Gastrocnemius medialis (tissue), 4 donors: Measurements from ENCODE around the gene AP1S2. TPM values are rescaled to one million over a fixed set of nuclear protein-coding genes. Genes with fewer than 3 reads are reported as not detected.

Experiments used
- ATAC-seq, 2 donors: fragments of 150-250 bp; one replicate each; pipeline ENCODE4 v1.9.1; 2016
- DNase-seq, 2 donors: peaks; one replicate each; pipeline ENCODE4 v3.0.0-alpha.2; 2019
- H3K27ac ChIP-seq, 4 donors: fragments of 200-600 bp; sonication (generic); 1 replicate in 1 of 4; 2 replicates in 3 of 4; pipeline ENCODE4 v1.5.1; 2016 to 2018; ENCODE audit warnings: mild to moderate bottlenecking in 2 of 4, moderate library complexity in 1 of 4
- H3K27me3 ChIP-seq, 3 donors: fragments of 200-600 bp; sonication (generic) in 2 of 3; 1 replicate in 1 of 3; 2 replicates in 2 of 3; pipeline versions ENCODE4 v1.5.1 to v1.6.0; 2016 to 2019; ENCODE audit warnings: mild to moderate bottlenecking in 1 of 3, moderate library complexity in 1 of 3
- H3K36me3 ChIP-seq, 2 donors: fragments of 200-600 bp; sonication (generic) in 1 of 2; one replicate each; pipeline ENCODE4 v1.5.1; 2017 to 2018
- H3K4me1 ChIP-seq, 2 donors: fragments of 200-600 bp; sonication (generic) in 1 of 2; one replicate each; pipeline ENCODE4 v1.5.1; 2016 to 2017; ENCODE audit warnings: mild to moderate bottlenecking in 2 of 2
- H3K4me3 ChIP-seq, 4 donors: fragments of 200-600 bp; sonication (generic) in 3 of 4; 1 replicate in 1 of 4; 2 replicates in 3 of 4; pipeline ENCODE4 v1.5.1; 2016 to 2019; ENCODE audit warnings: mild to moderate bottlenecking in 2 of 4
- H3K9me3 ChIP-seq, 3 donors: fragments of 200-600 bp; sonication (generic) in 2 of 3; 1 replicate in 1 of 3; 2 replicates in 2 of 3; pipeline ENCODE4 v1.5.1; 2016 to 2019
- POLR2A ChIP-seq, 2 donors: fragments of 450-650 bp; IDR thresholded peaks; one replicate each; pipeline ENCODE4 v1.6.1; 2017; ENCODE audit warnings: antibody characterized with exemption in 2 of 2, mild to moderate bottlenecking in 2 of 2, moderate library complexity in 2 of 2
- in situ Hi-C, 4 donors: fragments of 200-750 bp; cut with MboI; loops; one replicate each; pipeline versions ENCODE4 v1.15.0 to v1.8.0; 2017; ENCODE audit warnings: low sequenced_read_pairs in 4 of 4
- intact Hi-C: fragments of 100-400 bp; cut with DNase I; formaldehyde crosslinking; loops from one replicate; pipeline ENCODE4 v1.15.1; 2023; ENCODE audit warnings: low total_unique reads
- total RNA-seq, 4 donors: library from RNA; depleted of rRNA; stranded (reverse); fragments of >200 nt; gene quantifications; one replicate each; pipeline versions ENCODE4 v1.1.0 to v1.2.3, GENCODE V29; 2016
- TF ChIP-seq, protein P1 (sequence below), 5 experiments: fragments of 450-650 bp in 3 of 5; fragments of 200-600 bp in 2 of 5; sonication (generic) in 2 of 5; IDR thresholded peaks in 4 of 5; conservative IDR thresholded peaks in 1 of 5; 1 replicate in 4 of 5; 2 replicates in 1 of 5; pipeline ENCODE4 v1.5.1; 2016 to 2019; ENCODE audit warnings: antibody characterized with exemption in 5 of 5, mild to moderate bottlenecking in 3 of 5, moderate library complexity in 3 of 5

The AP1S2 gene
- total RNA-seq, 4 donors from 2014 or later, result 79.8 to 155 (median 122) TPM

DNA sequence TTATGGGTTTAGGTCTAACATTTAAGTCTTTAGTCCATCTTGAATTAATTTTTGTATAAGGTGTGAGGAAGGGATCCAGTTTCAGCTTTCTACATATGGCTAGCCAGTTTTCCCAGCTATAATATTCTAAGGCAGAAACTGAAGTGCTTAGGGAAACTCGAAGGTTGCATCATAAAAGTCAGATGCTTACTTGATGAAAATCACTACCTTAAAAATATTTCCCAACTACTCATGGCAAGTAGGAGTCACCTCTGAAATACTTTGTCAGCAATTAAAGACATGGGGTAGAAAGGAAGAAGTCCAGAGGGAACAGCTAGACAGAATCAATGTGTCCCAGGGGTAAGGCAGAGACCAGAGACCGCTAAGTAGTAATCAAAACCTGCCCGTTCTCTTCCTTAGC is 6.3 kb upstream of the AP1S2 start:
- DNase-seq (no peak), ATAC-seq (no peak)
- in situ Hi-C loops (no loop called here), intact Hi-C loops (no loop called here)
- no peak for TF ChIP-seq POLR2A (IDR thresholded peaks at IDR 0.05)
- TF ChIP-seq, protein P1, sequence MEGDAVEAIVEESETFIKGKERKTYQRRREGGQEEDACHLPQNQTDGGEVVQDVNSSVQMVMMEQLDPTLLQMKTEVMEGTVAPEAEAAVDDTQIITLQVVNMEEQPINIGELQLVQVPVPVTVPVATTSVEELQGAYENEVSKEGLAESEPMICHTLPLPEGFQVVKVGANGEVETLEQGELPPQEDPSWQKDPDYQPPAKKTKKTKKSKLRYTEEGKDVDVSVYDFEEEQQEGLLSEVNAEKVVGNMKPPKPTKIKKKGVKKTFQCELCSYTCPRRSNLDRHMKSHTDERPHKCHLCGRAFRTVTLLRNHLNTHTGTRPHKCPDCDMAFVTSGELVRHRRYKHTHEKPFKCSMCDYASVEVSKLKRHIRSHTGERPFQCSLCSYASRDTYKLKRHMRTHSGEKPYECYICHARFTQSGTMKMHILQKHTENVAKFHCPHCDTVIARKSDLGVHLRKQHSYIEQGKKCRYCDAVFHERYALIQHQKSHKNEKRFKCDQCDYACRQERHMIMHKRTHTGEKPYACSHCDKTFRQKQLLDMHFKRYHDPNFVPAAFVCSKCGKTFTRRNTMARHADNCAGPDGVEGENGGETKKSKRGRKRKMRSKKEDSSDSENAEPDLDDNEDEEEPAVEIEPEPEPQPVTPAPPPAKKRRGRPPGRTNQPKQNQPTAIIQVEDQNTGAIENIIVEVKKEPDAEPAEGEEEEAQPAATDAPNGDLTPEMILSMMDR (IDR thresholded peaks at IDR 0.05 in 4 of 5, conservative IDR thresholded peaks at IDR 0.05 in 1 of 5), result no peak
- Histone ChIP-seq H3K4me3 (no peak overlapping the region), H3K27me3 (peaks cover 0 to 2% (median 0%) of the 10 kb centered on the region in 3 donors), H3K36me3 (no peaks in the 10 kb centered on the region), H3K4me1 (peaks cover 7 to 10% of the 10 kb centered on the region in 2 donors), H3K9me3 (no peaks in the 10 kb centered on the region), H3K27ac (no peak overlapping the region)

DNA sequence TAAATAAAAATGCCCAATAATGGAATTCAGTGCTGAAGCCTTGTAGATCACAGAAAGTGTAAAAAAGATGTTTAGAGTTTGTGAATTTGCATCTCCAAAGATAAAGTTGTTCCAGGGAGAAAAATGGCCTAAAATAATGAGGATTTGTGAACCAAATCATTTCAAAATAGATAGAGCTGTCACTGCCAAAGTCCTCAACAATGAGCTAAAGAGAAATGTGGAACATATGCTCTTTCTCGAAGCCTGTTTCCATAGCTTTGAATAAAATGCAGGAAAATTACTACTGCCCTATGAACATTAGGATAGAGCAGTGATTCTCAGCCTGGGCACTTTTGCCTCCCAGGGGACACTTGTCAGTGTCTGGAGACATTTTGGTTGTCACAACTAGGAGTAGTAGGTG is 3.4 kb upstream of the AP1S2 start:
- Histone ChIP-seq H3K27me3 (peaks cover 0 to 7% (median 0%) of the 10 kb centered on the region in 3 donors), H3K36me3 (no peaks in the 10 kb centered on the region), H3K27ac (no peak overlapping the region), H3K9me3 (no peaks in the 10 kb centered on the region), H3K4me3 (no peak overlapping the region), H3K4me1 (peaks cover 14 to 15% of the 10 kb centered on the region in 2 donors)
- ATAC-seq (no peak), DNase-seq (no peak)
- no peak for TF ChIP-seq POLR2A (IDR thresholded peaks at IDR 0.05)
- TF ChIP-seq, protein P1 (IDR thresholded peaks at IDR 0.05 in 4 of 5, conservative IDR thresholded peaks at IDR 0.05 in 1 of 5), result no peak
- intact Hi-C loops (loop anchor here (5.0 to 10.0 kb wide), 2 partner anchors 117 to 929 kb away; partner anchors contain the start of gene TXLNG), in situ Hi-C loops (no loop called here)

DNA sequence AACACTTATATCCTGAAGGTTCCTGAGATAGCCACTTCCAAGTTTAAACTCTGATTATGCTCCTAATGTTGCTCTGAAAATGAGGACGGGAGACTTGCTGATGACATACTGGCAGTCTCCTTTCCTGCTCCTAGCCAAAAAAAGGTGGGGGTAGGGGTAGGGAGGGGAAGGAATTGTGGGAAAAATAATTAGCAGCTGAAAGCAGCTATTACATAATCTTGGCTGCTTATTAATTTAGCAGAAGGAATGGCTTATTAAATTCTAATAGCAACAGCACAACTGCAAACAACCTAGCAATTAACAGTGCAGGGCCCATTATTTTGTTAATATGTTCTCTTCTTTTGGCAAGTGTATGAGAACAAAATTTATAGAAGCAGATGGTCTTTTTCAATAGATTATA is 2.0 kb upstream of the AP1S2 start:
- in situ Hi-C loops, result no loop called here
- Histone ChIP-seq H3K9me3 (no peaks in the 10 kb centered on the region), H3K4me1 (peaks cover 15 to 22% of the 10 kb centered on the region in 2 donors), H3K4me3 (no peak overlapping the region), H3K27me3 (peaks cover 0 to 15% (median 0%) of the 10 kb centered on the region in 3 donors), H3K36me3 (no peaks in the 10 kb centered on the region), H3K27ac (peak overlapping the region; percentile 87 to 94 (median 92))
- TF ChIP-seq, protein P1 (IDR thresholded peaks at IDR 0.05 in 4 of 5, conservative IDR thresholded peaks at IDR 0.05 in 1 of 5), result no peak
- no peak for TF ChIP-seq POLR2A (IDR thresholded peaks at IDR 0.05)
- DNase-seq (no peak), ATAC-seq (no peak)
- intact Hi-C loops, result loop anchor here (5.0 to 10.0 kb wide), 2 partner anchors 118 to 931 kb away; partner anchors contain the start of gene TXLNG

DNA sequence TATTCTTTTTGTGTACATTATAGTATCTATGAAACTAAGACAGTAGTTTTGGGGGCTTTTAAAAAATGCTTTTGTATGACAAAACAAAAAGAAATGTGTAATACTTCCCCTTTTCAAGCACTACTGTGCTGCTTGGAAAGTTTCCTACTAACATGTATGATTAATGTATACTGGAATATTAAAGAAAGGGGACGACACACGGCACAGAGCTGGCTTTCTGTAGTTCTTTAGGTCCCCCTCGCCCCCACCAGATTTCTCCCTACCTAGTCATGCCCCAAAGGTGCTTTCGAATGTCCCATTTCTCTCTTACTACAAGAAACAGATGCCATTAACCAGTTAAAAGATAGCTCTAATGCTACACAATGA is 1.6 kb upstream of the AP1S2 start:
- Histone ChIP-seq H3K9me3 (no peaks in the 10 kb centered on the region), H3K4me1 (peaks cover 15 to 25% of the 10 kb centered on the region in 2 donors), H3K36me3 (no peaks in the 10 kb centered on the region), H3K27ac (peak overlapping the region; percentile 87 to 94 (median 92)), H3K4me3 (peak overlapping the region in 1 of 4 donors; percentile 70), H3K27me3 (peaks cover 0 to 20% (median 0%) of the 10 kb centered on the region in 3 donors)
- no peak for TF ChIP-seq POLR2A (IDR thresholded peaks at IDR 0.05)
- TF ChIP-seq, protein P1 (IDR thresholded peaks at IDR 0.05 in 4 of 5, conservative IDR thresholded peaks at IDR 0.05 in 1 of 5), result no peak
- in situ Hi-C loops, result no loop called here
- DNase-seq (no peak), ATAC-seq (no peak)
- intact Hi-C loops, result loop anchor here (5.0 to 10.0 kb wide), 2 partner anchors 119 to 931 kb away; partner anchors contain the start of gene TXLNG
